HepG2 (cell line): ENCODE results near the gene ALDH1A1. TPM values are rescaled to one million over a fixed set of nuclear protein-coding genes. Genes with fewer than 3 reads are reported as not detected.
A peak's percentile ranks its signal among the peaks of the same experiment; 100 is the strongest.

Experiments used
- AHDC1 ChIP-seq: sonication (generic); formaldehyde crosslinking; IDR thresholded peaks from 2 replicates; pipeline ENCODE4 v1.5.1; 2020; ENCODE audit warnings: mild to moderate bottlenecking, missing genetic modification reagents, borderline replicate concordance
- CREM ChIP-seq, 2 experiments: sonication (generic) in 1 of 2; formaldehyde crosslinking in 1 of 2; IDR thresholded peaks; 2 replicates each; pipeline versions ENCODE4 v1.4.0 to v1.6.1; 2016 to 2020; ENCODE audit warnings: antibody characterized with exemption in 1 of 2, mild to moderate bottlenecking in 1 of 2, missing genetic modification reagents in 1 of 2
- GLMP ChIP-seq: sonication (generic); formaldehyde crosslinking; IDR thresholded peaks from 2 replicates; pipeline ENCODE4 v1.9.0; 2021; ENCODE audit warnings: missing genetic modification reagents, mild to moderate bottlenecking, borderline replicate concordance
- TCF7 ChIP-seq: sonication (generic); IDR thresholded peaks from 2 replicates; pipeline ENCODE4 v1.6.1; 2016; ENCODE audit warnings: antibody characterized with exemption, low read depth
- polyA plus RNA-seq, 8 experiments: library from polyadenylated mRNA; depleted of rRNA in 3 of 8; stranded (reverse) in 7 of 8; unstranded in 1 of 8; fragments of >200 nt; fragmentation: Illumina TruSeq in 4 of 8; extraction: Trizol in 4 of 8; gene quantifications; 2 replicates each; pipeline versions ENCODE4 v1.2.1 to v1.2.3, GENCODE V29; 2011 to 2016; ENCODE audit warnings: low read depth in 4 of 8, missing spikeins in 1 of 8, mixed read lengths in 1 of 8; ENCODE audit not compliant: insufficient read depth in 1 of 8
- total RNA-seq, 5 experiments: library from RNA; depleted of rRNA; stranded (reverse); fragments of >200 nt; fragmentation: Illumina TruSeq; extraction: Trizol; gene quantifications; 2 replicates each; pipeline ENCODE4 v1.2.3, GENCODE V29; 2016; ENCODE audit warnings: low read depth in 1 of 5

ALDH1A1 gene
- total and polyA plus RNA-seq, 2 of the 13 experiments (the other 11 are each of a cell fraction or from before 2014, with no cell fraction given): 88.2 to 439 TPM

- peak; percentile 88; the same call in 1 of the 2 replicates for TF ChIP-seq AHDC1 (CRISPR knock-in tag)
- no peak for TF ChIP-seq GLMP (CRISPR knock-in tag)
- peak; percentile 86 for TF ChIP-seq TCF7
- TF ChIP-seq CREM (IDR thresholded peaks at IDR 0.05): peak; percentile 73; the same call in 1 of the 2 replicates
- TF ChIP-seq CREM (CRISPR knock-in tag; IDR thresholded peaks at IDR 0.05): no peak
Observed at GRCh38 chr9:72933730-72934665, 18.9 kb downstream of the ALDH1A1 start (continued).
